GM10847 (cell line): ENCODE results near the gene DHRSX.

Experiments
- POLR2A ChIP-seq: IDR thresholded peaks from 2 replicates; pipeline ENCODE4 v1.6.1; 2011; ENCODE audit not compliant: insufficient read length; ENCODE audit errors: extremely low read depth

Gene DHRSX

DNA sequence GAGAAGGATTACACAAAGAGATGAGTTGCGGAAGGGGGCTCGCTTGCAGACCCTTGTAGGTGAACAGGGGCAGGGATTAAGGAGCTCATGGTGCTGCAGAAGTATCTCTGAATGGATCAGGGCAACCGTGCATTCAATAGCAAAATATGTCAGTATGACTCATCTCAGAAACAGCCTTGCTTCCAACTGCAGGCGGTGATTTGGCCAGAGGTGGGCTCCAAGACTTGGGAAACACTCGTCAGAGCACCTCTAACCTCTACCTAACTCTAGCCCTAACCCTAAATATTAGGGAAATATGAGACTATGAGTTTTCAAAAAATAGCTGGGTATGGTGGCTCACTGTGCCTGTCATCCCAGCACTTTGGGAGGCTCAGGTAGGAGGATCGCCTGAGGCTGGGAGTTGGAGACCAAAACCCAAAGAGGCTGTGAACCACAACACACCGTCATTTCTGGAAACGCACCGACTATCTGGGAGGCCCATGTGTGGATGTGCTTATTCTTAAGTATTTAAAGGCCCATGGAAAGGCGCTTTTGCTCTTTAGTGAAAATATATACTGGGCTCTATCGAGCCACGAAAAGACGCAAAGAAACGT is 102.6 kb downstream of the DHRSX start:
- no peak for TF ChIP-seq POLR2A

DNA sequence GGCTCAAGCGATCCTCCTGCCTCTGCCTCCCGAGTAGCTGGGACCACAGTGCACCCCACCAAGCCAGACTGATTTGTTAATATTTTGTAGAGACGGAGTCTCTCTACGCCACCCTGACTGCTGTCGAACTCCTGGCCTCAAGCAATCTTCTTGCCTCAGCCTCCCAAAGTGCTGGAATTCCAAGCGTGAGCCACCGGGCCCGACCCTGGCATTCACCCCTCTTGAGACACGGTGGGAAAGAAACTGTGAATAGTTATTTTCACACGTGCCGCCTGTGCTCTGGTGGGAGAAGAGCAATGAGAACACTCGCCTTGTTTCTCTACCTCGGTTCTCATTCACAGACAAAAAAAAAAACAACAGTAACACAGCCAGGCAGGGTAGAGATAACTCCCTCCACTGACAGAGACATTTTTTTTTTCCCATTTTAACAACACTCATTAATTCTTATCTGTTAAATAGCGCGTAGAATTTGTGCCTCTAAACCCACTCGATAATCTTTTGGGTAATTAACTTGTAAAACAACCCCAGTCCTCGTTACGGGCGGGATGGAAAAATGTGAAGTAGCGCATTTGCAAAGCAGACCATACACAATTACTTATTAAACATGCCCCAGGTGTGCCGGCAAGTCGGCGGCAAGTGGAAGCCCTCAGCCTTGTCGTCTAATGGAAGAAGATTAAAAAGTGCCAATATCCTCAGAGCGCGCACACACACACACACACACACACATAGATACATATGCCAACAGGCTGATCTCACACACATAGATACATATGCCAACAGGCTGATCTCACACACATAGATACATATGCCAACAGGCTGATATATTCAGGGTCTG is 103.3 kb downstream of the DHRSX start:
- TF ChIP-seq POLR2A = no peak

DNA sequence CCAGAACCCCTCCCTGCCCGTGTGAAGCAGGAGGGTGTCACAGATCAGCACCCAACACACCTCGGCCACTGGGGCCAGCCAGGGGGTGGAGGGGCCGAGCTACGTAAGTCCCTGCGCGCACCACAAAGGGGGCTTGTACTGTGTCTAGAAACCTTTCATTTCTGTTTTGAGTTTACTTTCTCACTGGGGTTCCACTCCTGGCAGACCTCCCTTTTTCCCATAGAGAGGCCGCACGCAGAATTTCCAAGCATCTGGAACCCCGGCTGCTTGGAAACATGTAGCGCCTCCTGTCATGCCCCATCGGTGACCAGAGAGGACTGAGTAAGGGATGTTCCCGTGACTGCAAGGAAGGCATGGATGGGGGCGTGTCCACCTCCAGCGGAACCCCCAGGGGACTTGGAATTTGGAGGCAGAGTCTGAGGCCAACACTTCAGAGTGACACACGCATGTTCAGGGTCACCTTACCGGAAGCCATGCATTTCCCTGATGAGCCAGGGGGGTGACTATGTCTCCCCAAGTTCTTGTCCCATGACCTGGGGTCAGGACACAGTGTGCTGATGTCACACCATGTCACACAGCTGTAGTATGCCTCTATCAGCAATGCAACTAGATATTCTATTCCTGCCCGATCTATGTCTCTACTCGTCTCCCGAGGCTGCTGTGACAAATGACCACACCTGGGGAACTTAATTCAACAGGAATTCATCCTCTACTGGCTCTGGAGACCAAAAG is 105.3 kb downstream of the DHRSX start:
- TF ChIP-seq POLR2A = no peak

DNA sequence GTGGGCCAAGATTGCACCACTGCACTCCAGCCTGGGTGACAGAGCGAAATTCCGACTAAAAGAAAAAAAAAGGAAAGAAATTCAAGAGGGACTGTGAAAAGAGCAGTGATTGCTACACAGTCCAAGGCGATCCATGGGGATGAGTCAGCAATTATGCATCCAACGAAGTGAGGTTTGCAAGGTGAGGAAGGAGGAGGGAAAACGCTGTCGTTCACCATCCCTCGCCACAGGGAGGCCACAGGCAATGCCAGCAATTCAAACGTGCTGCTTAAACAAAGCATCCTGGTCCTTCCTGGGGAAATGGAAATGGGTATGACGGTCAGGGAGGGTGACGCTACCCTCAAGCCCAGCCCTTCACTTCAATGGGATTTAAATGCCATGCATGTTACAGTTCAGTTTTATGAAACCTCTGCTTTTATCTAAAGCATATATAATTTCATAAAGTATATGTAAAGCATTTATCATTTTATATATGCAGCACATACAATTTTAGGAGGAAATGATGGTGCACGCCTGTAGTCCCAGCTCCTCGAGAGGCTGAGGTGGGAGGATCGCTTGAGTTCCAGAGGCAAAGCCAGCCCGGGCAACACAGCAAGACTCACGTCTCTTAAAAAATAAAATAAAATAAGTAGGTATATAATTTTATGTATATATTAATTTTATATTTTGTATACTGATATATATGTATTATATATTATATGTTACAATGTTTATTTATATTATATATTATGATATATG is 108.7 kb downstream of the DHRSX start:
- TF ChIP-seq POLR2A = no peak

DNA sequence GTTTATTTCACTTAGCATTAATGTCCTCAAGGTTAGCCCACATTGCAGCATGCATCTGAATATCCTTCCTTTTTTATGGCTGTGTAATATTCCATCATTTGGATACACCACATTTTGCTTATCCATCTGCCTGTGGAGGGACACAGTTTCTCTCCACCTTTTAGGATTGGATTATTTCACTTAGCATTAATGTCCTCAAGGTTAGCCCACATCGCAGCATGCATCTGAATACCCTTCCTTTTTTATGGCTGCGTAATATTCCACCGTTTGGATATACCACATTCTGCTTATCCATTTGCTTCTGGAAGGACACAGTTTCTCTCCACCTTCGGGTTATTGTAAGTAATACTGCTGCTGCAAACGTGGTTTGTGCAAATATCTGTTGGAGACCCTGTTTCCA is 110.0 kb downstream of the DHRSX start:
- TF ChIP-seq POLR2A = no peak

DNA sequence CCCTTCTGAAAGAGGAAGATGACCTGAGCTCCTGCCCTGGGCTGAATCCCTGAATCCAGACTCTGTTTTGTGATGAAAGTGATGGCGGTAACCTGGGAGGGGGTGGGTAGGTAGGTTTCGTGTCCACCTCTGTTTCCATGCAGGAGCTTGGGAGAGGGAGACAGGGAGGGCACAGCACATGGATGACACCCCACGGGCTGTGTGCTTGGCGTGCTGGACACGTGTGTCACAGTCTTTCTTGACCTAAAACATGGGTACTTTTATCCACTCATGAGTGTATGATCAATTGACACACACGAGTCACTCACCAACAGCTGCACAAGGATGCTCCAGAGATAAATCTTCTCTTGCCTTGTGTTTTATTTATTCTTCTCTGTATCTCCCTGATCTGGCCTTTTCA is 111.5 kb downstream of the DHRSX start:
- TF ChIP-seq POLR2A = no peak

DNA sequence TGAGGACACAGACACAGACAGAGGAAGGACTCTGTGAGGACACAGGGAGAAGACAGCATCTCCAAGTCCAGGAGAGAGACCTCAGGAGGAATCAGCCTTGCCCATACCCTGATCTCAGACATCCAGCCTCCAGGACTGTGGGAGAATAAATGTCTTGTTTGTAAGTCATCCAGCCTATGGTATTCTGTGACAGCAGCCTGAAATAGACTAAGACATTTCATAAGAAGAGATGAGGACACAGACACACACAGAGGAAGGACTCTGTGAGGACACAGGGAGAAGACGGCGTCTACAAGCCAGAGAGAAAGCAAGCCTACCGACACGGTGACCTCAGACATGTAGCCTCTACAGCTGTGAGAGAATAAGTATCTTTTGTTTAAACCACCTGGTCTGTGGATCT is 112.1 kb downstream of the DHRSX start:
- TF ChIP-seq POLR2A = no peak

DNA sequence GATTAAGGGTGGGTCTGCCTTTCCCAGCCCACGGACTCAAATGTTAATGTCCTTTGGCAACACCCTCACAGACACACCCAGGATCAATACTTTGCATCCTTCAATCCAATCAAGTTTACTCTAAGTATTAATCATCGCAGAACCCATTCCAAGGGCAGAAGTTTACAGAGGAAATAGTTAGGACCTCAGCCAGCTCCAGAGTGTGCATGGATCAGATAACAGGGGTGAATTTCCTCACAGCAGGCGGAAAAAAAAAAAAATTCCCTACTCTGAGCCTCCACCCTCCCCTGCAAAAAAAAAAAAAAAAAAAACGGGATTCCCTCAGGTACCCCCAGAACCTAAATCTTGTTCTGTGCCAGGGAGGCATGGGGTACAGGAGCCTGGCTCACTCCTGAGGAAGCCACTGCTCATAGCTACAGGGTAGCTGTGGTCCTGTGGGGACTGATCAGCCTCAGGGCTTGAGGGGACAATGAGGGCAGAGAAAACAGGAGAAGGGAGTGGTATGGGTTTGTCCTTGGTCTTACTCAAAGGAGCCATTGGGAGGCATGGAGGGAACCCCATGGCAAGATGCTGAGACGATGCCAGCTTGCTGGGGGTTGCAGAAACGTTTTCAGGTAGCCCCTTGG is 113.0 kb downstream of the DHRSX start:
- TF ChIP-seq POLR2A = no peak

DNA sequence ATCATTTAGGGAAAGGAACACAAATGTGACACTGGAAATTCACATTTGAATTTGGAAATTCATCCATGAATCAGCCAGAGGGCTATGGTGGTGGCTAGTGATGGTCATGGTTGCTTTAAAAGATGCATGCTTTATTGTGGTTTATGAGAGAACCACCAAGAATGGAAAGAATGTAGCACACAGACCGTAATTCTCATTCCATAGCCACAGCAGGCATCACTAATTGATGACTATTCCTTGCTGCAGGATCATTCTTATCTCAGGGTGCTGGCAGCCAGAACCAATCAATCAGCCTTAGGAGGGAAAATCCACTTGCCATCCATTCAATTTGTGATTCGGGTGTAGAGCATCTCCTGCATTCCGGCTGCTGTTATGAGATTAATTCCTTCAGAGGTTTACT is 115.6 kb downstream of the DHRSX start:
- TF ChIP-seq POLR2A = no peak

DNA sequence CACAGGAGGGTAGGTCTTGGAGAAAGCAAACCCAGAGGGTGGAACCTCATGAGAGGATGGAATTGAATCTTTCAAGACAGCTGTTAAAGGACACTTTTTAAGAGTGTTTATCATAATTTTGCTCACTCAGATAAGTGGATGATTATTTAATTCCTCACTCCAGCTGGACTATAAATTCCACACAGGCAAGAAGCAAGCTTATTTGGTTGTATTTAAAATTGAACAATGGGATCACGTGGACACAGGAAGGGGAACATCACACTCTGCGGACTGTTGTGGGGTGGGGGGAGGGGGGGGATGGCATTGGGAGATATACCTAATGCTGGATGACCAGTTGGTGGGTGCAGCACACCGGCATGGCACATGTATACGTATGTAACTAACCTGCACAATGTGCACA is 116.3 kb downstream of the DHRSX start:
- no peak for TF ChIP-seq POLR2A

DNA sequence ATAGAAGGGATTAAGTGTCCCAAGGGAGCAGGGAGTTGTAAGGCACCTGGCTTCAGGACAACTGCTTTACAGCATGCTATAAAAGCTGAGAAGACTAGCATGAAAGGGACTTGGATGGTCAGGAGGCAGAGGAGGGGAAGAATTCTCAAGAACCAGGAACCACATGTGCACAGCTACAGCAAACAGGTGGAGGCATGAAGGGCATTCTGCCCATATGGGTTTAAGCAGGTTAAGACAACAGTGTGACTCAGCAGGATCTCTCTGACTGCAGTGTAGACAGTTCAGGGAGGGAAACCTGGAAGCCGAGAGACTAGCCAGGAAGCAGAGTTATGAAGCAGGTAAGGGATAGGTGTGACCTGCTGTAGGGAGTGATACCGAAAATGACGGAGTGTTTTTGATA is 117.0 kb downstream of the DHRSX start:
- no peak for TF ChIP-seq POLR2A

DNA sequence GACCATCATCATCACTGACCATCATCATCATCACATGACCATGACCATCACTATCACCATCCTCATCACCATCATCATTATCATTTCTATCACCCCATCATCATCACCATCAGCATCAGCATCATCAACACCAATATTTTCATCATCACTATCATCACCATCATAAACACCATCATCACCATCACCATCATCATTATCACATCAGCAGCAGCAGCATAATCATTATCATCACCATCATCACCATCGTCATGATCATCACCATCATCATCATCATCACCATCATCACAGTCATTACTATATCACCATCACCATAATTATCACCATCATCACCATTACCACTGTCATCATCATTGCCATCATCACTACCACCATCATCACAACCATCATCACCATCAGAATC is 117.6 kb downstream of the DHRSX start:
- no peak for TF ChIP-seq POLR2A

DNA sequence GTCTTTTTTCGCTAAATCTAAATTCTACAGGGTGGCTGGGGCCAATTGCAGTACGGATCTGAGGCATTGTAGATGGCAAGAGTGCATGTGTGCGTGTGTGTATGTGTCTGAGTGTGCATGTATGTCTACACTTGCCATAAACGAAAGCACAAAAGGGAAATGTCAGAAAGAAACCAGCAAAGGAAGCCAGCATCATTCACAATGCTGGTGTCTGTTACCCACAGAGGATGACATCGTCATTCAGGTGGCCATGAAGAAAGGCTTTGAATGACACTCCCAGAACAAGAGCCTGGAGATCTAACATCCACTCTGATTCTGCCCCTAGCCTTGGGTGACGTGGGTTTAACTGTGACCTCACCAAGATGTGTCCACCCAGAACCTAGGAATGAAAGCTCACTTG is 124.6 kb downstream of the DHRSX start:
- no peak for TF ChIP-seq POLR2A

DNA sequence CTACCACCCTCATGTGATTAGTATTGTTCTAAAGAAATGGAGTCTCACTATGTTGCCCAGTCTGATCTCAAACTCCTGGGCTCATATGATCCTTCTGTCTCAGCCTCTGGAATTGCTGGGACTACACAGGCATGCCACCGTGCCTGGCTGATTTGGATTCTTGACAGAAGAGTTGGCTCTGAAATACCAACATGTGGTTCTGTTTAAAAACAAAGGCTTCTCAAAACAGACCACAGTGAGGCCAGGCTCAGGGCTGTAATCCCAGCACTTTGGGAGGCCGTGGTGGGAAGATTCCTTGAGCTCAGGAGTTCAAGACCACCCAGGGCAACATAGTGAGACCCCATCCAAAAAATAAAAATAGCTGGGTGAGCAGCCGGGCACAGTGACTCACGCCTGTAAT is 126.7 kb downstream of the DHRSX start:
- TF ChIP-seq POLR2A = no peak

DNA sequence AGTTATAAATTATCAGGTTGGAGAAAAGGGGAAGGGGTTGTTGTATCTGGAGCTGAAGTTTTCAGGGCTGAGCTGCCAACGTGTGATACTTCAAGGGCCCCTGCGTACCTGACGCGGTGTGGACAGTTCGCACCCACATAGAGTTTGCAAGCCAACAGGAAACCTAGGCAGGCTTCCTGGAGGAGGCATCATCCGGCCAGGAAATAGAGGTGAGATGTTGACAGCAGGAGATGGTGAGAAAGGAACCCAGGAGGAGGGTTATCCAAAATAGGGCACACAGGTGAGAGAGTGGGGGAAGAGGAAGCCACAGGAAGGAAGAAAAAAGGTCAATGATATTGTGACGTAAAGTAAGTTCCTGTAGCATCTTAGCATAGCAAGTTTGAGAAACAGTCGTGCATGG is 127.2 kb downstream of the DHRSX start:
- TF ChIP-seq POLR2A = no peak
